GM21526 (cell line): Measurements from ENCODE around the gene KAZN.
"Not testable (repeated sequence)": the region's sequence is repeated elsewhere in the genome, so short reads cannot be mapped to it uniquely, and the experiment has no call there.

Experiments used
- ATAC-seq: cut with Tn5 transposase; IDR thresholded peaks from one replicate; pipeline ENCODE4 v1.9.1; 2021; ENCODE audit warnings: moderate library complexity; ENCODE audit not compliant: unreplicated experiment, low FRiP score

The KAZN gene

GRCh38 chr1:15036101-15036500 is 437.6 kb downstream of the KAZN start:
- no peak for ATAC-seq

- no peak for ATAC-seq
These were observed 439.9 kb downstream of the KAZN start for GRCh38 chr1:15038232-15039016.

GRCh38 chr1:15039017-15039648 is 440.6 kb downstream of the KAZN start:
- no peak for ATAC-seq

GRCh38 chr1:15039901-15040300 is 441.4 kb downstream of the KAZN start:
- ATAC-seq, result no peak

DNA sequence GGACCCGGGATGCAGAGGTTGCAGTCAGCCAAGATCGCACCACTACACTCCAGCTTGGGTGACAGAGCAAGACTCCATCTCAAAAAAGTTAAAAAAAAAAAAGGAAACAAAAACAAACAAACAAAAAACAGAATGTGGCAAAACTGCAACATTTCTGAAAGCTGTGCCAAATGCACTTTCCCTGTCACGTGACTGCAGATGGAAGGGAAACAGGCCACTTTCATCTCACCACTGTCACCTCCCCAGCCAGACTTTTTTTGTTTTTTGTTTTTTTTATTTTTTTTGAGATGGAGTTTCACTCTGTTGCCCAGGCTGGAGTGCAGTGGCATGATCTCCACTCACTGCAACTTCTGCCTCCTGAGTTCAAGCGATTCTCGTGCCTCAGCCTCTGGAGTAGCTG is 442.2 kb downstream of the KAZN start:
- not testable (repeated sequence) for ATAC-seq

GRCh38 chr1:15042866-15043265 is 444.4 kb downstream of the KAZN start:
- no peak for ATAC-seq

- no peak for ATAC-seq
These were observed 445.4 kb downstream of the KAZN start for GRCh38 chr1:15043934-15044333.

DNA sequence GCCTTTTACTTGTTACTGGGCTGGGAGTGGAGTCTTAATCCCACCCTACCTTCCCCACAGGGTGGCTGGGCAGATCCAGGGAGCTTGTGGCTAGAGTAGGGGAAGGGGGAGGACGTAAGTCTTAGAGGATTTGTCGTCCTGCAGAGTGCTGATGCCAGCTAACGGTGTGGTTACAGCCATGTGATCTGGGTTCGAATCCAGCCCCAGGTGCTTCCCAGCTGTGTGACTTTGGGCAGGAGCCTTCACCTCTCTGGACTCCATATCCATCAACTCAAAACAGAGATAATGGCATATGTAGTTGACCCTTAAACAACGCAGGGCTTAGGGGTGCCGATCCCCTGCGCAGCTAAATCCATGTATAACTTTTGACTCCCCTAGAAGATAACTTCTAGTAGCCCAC is 446.6 kb downstream of the KAZN start:
- no peak for ATAC-seq

DNA sequence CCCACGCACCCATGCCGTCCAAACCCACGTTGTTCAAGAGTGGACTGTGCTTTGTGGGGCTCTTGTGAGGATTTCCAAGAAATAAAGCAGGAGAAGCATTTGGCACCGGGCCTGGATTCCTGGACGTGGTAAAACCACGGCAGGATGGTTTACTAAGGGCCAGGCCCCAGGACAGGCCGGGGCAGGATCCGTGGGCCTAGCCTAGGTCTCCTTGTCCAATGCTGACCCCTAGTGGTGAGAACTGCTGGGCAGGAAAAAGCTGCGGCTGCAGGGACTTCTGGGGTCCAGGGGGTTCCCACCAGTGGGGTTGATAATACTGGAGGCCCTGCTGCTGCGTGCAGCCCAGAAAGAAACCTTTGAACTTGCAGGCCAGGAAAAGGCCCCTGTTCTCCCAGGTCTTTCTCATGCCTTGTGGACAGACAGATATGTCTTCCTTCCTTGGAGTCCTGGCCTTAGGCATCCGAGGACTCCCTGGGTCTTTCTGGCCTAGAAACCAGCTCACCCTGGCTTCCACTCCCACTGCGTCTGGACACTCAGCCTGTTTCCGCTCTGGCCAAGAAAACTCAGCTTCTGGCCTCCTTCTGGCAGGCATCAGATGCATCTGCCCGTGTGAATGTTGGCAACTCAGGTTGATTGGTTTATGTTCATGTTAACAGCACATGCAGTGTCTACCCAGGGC is 448.1 kb downstream of the KAZN start:
- ATAC-seq, result no peak

DNA sequence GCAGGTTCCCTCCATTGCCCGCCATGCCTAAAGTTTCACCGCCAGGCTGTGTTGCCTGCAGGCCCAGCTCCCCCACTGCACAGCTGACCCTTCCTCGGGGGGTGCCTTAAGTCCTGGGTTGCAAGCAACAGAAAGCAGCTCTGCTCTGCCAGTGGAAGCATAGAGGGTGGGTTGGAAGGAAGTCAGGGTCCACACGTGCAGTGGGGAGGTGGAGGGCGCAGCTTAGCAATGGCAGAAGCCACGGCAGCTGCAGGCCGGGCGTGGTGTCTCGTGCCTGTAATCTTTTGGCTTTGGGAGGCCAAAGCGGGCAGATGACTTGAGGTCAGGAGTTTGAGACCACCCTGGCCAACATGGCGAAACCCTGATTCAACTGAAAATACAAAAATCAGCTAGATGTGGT is 448.8 kb downstream of the KAZN start:
- no peak for ATAC-seq

DNA sequence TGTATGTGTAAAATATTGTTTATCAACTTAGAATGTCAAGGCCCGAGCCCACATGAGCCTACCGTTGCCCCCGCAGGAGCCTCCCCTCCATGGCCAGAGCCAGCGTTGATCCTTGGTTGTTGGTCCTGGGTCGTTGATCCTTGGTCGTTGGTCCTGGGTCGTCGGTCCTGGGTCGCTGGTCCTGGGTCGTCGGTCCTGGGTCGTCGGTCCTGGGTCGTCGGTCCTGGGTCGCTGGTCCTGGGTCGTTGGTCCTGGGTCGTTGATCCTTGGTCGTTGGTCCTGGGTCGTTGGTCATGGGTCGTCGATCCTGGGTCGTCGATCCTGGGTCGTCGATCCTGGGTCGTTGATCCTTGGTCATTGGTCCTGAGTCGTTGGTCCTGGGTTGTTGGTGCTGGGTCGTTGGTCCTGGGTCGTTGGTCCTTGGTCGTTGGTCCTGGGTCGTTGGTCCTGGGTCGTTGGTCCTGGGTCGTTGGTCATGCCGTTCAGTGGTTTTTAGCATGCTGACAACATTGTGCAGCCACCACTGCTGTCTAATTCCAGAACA is 450.0 kb downstream of the KAZN start:
- no peak for ATAC-seq

DNA sequence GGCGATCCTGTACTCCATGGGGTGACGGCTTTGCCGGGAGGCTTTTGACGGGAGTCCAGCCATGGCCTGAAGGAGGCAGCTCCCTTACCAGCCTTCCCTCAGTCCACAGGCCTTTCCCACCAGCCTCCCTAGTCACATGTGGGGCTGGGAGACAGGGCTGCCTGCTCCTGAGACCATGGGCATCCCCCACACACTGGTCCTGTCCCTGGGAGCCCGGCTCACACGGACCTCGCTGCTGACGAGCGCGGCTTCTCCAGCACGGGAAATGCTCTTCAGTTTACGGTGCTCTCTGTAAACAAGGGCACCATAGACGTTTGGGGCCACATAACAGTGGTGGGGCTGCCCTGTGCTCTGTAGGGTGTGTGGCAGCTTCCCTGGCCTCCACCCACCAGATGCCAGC is 450.6 kb downstream of the KAZN start:
- no peak for ATAC-seq

- ATAC-seq, result no peak
These were observed 453.5 kb downstream of the KAZN start for GRCh38 chr1:15051882-15052528.

DNA sequence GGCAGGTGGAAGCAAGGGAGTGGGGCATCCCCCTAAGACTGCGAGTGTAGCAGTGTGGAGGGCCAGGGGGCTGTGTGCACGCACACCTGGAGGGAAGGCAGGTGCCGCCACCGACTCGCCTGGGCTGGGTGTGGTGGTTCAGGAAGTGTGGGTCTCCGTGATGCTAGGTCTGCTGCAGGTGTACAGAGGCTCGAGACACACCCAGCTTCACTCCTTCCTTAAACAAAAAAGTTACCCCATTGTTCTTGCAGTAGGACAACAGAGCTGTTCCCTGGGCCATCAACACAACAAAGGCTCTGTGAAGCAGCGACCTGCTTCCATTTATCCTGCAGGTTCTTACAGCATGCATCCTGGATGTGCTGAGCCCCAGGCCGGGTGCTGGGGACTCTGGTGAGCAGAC is 454.7 kb downstream of the KAZN start:
- ATAC-seq, result no peak

GRCh38 chr1:15055736-15056415 is 457.4 kb downstream of the KAZN start:
- no peak for ATAC-seq

- ATAC-seq, result no peak
These were observed 458.2 kb downstream of the KAZN start for GRCh38 chr1:15056515-15057285.

DNA sequence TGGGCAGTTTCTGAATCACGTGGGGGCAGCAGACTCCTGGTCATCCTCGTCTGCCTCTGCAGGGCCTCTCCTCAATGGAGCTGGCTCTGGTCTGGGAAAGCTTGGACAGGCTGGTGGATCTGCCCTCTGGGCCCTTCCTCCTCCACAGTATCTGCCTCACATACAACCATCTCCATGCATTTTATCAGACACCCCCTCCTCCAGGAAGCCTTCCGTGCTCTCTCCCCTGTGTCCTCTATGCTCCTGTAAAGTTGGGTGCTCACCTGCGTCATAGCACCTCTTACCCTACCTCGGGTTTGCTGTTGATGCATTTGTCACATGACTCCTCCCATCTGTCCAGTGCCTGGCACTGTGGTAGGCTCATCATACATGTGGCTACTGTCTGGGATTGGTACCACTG is 459.3 kb downstream of the KAZN start:
- no peak for ATAC-seq

DNA sequence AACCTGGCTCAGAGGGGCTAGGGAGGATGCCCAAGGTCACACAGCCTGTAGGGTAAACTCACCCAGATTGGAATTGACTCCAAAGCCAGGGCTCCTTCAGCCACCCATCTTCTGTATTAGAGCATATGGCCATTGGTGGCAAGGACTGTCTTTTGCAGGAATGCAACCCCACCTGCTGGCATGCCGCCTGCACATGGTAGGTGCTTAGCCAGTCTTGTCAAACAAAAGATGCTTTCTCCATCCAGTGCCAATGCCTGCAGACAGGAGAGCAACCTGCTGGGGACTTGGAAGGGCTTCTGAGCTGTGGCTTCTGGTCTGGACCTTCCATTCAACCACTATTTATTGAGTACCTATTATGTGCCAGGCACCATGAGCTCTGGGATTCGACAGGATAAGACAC is 459.8 kb downstream of the KAZN start:
- no peak for ATAC-seq

GRCh38 chr1:15060104-15060503 is 461.6 kb downstream of the KAZN start:
- ATAC-seq, result no peak
